Activated T-helper 1 cell treated with Interleukin-2 at 50 U/mL for 16 hours (primary cell): ENCODE measurements around the gene NDST3.

Experiments
- DNase-seq: peaks from one replicate; pipeline ENCODE4 v3.0.0-alpha.2; 2020; ENCODE audit warnings: low read depth

NDST3 gene

GRCh38 chr4:118034053-118034785 lies at the start of gene NDST3:
Gene NDST3, plus strand, starts transcription at chr4:118034486. Its CDS starts 19,425 bp downstream, at chr4:118053911.
- DNase-seq: no peak

GRCh38 chr4:117986321-117986720 lies 48.0 kb upstream of the NDST3 start:
- no peak for DNase-seq

- DNase-seq: no peak
These were observed 46.8 kb upstream of the NDST3 start for GRCh38 chr4:117987464-117987863.

- DNase-seq: no peak
These were observed 37.4 kb upstream of the NDST3 start for GRCh38 chr4:117996891-117997290.

- no peak for DNase-seq
These were observed 30.2 kb upstream of the NDST3 start for GRCh38 chr4:118004088-118004487.

- no peak for DNase-seq
These were observed 28.4 kb upstream of the NDST3 start for GRCh38 chr4:118005883-118006282.

- no peak for DNase-seq
These were observed 22.1 kb upstream of the NDST3 start for GRCh38 chr4:118012142-118012541.

GRCh38 chr4:118014831-118015230 lies 19.5 kb upstream of the NDST3 start:
- DNase-seq: no peak

- no peak for DNase-seq
These were observed 15.7 kb upstream of the NDST3 start for GRCh38 chr4:118018381-118019145.

GRCh38 chr4:118026806-118027205 lies 7.5 kb upstream of the NDST3 start:
- DNase-seq: no peak

GRCh38 chr4:118029224-118029623 lies 5.1 kb upstream of the NDST3 start:
- no peak for DNase-seq

GRCh38 chr4:118032691-118033090 lies 1.6 kb upstream of the NDST3 start:
- no peak for DNase-seq

GRCh38 chr4:118033148-118034052 lies 886 bp upstream of the NDST3 start:
- DNase-seq: no peak

- DNase-seq: no peak
These were observed 1.0 kb downstream of the NDST3 start for GRCh38 chr4:118035309-118035708.

- no peak for DNase-seq
These were observed 2.0 kb downstream of the NDST3 start for GRCh38 chr4:118036336-118036735.

GRCh38 chr4:118037955-118038354 lies 3.7 kb downstream of the NDST3 start:
- DNase-seq: no peak

GRCh38 chr4:118046323-118046722 lies 12.0 kb downstream of the NDST3 start:
- no peak for DNase-seq

GRCh38 chr4:118047043-118047442 lies 12.8 kb downstream of the NDST3 start:
- DNase-seq: no peak

GRCh38 chr4:118058955-118059354 lies 24.7 kb downstream of the NDST3 start:
- no peak for DNase-seq

GRCh38 chr4:118059397-118059796 lies 25.1 kb downstream of the NDST3 start:
- no peak for DNase-seq

- no peak for DNase-seq
These were observed 42.9 kb downstream of the NDST3 start for GRCh38 chr4:118076958-118077766.

- no peak for DNase-seq
These were observed 43.5 kb downstream of the NDST3 start for GRCh38 chr4:118077767-118078105.
